IMR-90 (cell line): ENCODE results near the gene MPC2.

Experiments
- BHLHE40 ChIP-seq: fragments of 150-350 bp; IDR thresholded peaks from 2 replicates; pipeline ENCODE4 v1.6.1; 2016; ENCODE audit warnings: mild to moderate bottlenecking, low read depth, low read length
- CEBPB ChIP-seq: IDR thresholded peaks from 2 replicates; pipeline ENCODE4 v1.6.1; 2012; ENCODE audit warnings: low read depth, low read length, improper control_type of control experiment
- POLR2A ChIP-seq: IDR thresholded peaks from 2 replicates; pipeline ENCODE4 v1.6.1; 2012; ENCODE audit warnings: mild to moderate bottlenecking, low read depth, low read length
- USF2 ChIP-seq: fragments of 150-350 bp; IDR thresholded peaks from 2 replicates; pipeline ENCODE4 v1.6.1; 2017; ENCODE audit warnings: mild to moderate bottlenecking, antibody characterized with exemption, low read length, low read depth
- TF ChIP-seq, protein P1 (sequence below): conservative IDR thresholded peaks from 2 replicates; pipeline ENCODE4 v1.5.1; 2012; ENCODE audit warnings: mild to moderate bottlenecking, low read depth, low read length, improper control_type of control experiment

DNA sequence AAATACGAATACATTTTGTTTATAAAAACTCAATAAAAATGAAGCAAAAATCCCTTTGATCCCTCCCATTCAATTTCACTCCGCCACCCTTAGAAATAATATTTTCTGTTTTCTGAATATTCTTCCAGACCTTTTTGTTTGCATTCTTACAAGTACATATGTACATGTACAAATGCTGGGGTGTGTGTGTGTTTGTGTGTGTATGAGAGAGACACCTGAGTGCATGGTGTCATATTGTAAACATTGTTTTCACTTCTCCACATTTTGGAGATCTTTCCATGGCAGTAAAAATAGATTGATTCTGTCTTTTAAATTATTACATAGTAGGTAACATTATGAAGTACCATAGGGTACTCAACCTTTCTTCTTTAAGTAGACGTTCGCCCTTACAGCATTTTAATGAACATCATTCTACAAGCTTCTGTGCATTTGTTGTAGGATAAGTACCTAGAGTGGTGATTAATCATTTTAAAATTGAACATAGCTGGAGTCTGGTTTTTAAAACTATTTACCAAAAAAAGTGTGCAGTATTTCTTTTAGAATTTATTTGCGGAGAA is 1.3 kb upstream of the MPC2 start:
- TF ChIP-seq, protein P1, sequence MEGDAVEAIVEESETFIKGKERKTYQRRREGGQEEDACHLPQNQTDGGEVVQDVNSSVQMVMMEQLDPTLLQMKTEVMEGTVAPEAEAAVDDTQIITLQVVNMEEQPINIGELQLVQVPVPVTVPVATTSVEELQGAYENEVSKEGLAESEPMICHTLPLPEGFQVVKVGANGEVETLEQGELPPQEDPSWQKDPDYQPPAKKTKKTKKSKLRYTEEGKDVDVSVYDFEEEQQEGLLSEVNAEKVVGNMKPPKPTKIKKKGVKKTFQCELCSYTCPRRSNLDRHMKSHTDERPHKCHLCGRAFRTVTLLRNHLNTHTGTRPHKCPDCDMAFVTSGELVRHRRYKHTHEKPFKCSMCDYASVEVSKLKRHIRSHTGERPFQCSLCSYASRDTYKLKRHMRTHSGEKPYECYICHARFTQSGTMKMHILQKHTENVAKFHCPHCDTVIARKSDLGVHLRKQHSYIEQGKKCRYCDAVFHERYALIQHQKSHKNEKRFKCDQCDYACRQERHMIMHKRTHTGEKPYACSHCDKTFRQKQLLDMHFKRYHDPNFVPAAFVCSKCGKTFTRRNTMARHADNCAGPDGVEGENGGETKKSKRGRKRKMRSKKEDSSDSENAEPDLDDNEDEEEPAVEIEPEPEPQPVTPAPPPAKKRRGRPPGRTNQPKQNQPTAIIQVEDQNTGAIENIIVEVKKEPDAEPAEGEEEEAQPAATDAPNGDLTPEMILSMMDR, result no peak
- TF ChIP-seq BHLHE40, result no peak
- TF ChIP-seq USF2, result no peak
- TF ChIP-seq POLR2A, result no peak
- TF ChIP-seq CEBPB, result no peak
